G401.6 (cell line): ENCODE measurements around the gene MED22.
"Not testable (repeated sequence)": the region's sequence is repeated elsewhere in the genome, so short reads cannot be mapped to it uniquely, and the experiment has no call there.

ENCODE experiments used
- FAIRE-seq: peaks from 2 replicates; lab custom pipeline; 2012; peaks lifted over from hg19 to GRCh38; lab: Jason Lieb, UNC

The MED22 gene

DNA sequence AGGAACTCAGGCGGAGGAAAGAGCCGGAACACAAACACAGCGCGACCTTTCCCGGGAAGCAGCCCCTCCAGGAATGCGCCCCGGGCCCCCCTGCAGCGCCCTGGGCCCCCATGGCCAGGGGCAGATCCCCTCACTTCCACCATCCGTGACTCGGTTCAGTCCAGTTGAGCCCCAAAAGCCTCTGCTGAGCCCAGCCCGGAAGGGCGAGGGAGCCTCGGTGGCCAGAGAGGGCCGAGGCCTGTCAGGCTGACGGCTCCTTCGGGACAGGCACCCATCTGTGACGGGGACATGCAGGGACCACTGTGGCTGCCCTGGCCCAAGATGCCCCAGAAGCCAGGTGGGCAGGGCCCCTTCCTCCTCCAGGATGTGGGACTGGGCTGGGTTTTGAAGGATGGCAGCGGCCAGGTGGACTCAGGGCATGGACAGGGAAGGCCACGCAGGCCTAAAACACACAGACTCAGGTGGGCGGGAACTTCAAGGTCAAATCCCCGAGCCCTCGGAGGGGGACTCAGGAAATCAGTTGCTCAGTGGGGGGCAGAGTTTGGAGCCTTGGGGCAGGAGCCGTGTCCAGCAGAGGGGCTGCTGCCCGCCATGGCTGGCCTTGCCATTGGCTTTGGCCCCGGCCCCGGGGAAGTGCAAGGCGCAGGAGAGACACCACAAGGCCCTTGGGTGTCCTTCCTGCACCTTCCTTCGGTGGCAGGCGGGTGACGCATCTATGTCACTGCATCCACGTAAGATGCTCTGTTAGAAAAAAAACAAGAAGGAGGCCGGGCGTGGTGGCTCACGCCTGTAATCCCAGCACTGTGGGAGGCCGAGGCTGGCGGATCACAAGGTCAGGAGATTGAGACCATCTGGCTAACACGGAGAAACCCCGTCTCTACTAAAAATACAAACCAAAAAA is 43.2 kb downstream of the MED22 start:
- no peak for FAIRE-seq

DNA sequence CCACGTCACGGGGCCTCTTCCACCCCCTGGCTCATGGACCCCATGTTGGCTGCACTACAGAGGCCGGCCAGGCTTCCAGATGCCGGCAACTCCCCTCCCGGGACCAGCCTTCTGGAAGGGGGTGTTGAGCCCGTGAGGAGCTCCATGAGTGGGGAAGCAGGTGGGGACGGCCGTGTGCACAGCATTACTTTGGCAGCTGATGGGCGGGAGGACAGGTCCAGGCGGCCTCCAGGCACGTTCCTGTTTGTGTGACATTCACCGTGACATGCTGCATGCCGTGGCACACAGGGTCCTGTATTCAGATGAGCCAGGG is 43.8 kb downstream of the MED22 start:
- no peak for FAIRE-seq

DNA sequence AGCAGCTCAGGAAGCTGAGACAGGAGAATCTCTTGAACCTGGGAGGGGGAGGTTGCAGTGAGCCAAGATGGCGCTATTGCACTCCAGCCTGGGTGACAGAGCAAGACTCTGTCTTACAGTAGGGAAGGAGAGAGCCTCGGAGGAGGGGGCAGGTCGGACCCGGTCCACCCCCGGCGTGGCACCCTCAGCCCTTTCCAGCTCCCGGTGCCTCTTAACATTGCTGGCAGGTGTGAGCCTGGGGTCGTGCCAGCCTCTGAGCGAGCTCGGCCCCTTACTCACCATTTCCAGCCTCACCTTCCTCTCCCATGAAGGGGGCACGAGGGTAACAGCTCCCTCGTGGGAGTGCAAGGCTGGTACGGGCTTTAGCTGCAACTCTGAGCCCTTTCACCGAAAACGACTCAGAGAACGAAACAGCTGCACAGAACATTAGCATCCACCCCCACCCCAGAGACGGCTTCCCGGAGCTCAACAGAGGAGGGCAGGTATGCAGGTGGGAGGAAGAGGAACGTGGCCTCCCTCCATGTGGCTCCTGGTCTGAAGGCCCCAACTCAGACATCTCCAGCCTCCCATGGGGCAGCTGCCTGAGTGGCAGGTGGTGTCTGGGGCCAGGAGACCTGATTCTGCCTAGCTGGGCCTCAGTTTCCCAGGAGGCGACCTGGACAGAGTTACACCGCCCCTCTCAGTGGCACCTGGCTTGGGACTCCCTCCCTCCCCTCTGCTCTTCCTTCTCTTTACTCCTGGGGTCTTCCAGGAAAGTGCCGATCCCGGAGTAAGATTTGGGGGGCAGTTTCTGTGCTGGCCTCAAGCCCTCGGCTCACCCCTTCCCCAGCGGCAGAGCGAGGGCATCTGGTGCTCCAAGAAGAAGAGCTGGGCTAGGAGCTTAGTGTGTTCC is 44.4 kb downstream of the MED22 start:
- FAIRE-seq, result no peak

GRCh38 chr9:133301253-133302230 is 46.4 kb downstream of the MED22 start:
- no peak for FAIRE-seq

DNA sequence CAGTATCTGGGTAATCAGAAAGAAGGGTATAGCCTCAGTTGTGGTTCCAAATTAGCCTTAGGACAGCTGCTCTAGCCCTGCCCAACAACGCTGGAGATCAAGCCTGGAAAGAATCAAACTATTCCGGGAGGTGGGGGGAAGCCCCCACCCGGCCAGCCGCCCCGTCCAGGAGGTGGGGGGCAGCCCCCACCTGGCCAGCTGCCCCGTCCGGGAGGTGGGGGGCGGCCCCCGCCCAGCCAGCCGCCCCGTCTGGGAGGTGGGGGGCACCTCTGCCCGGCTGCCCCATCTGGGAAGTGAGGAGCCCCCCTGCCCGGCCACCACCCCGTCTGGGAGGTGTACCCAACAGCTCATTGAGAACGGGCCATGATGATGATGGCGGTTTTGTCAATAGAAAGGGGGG is 47.9 kb downstream of the MED22 start:
- FAIRE-seq, result not testable (repeated sequence)

DNA sequence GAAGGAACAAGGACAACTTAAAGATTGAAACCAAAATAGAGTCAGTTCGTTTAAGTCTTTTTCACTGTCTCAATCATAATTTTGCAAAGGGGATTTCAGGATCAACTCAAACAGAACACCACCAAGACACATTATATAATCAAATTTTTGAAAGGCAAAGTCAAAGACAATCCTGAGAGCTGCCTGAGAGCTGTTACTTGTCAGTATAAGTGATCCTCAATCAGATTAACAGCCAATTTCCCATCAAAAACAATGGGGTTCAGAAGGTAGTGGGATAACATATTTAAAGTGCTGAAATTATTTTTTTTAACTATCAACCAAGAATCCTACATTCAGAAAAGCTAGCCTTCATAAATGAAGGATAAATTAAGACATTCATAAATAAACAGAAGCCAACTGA is 53.7 kb downstream of the MED22 start:
- no peak for FAIRE-seq

DNA sequence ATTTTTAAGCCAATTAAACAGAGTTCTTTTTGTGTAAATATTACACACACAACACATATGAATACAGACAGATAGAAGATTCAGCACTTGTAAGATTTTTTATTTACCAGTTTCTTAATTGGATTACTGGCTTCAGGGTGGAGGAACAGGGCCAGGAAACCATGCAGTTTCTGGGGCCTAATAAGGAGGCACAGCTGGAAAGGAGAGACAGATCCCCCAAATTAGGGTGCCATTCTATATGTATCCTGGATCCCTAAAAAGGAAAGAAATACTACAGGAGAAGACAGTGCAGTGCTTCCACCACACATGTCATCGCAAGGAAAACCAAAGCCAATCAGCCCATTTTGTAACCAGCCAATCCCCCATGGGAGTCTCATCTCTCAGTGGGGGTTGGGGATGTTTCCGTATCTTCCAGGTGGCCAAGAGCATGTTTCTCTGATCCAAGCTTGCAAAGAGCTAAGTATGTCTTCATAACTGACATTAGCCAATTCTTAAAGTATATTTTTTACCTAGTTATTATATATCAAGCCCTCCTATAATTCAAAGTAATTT is 57.1 kb downstream of the MED22 start:
- no peak for FAIRE-seq
